Ishikawa (cell line): ENCODE data around the gene CMTM1.

Source experiments
- CEBPB ChIP-seq: IDR thresholded peaks from 2 replicates; pipeline ENCODE4 v1.6.1; 2012
- CREB1 ChIP-seq: IDR thresholded peaks from 2 replicates; pipeline ENCODE4 v1.6.1; 2012; ENCODE audit warnings: low read depth
- EGR1 ChIP-seq: IDR thresholded peaks from 2 replicates; pipeline ENCODE4 v1.6.1; 2012
- EP300 ChIP-seq: IDR thresholded peaks from 2 replicates; pipeline ENCODE4 v1.6.1; 2012; ENCODE audit warnings: borderline replicate concordance
- FOXM1 ChIP-seq: IDR thresholded peaks from 2 replicates; pipeline ENCODE4 v1.6.1; 2012; ENCODE audit warnings: low read depth, borderline replicate concordance
- NFIC ChIP-seq: IDR thresholded peaks from 2 replicates; pipeline ENCODE4 v1.6.1; 2012
- RAD21 ChIP-seq: IDR thresholded peaks from 2 replicates; pipeline ENCODE4 v1.6.1; 2012; ENCODE audit warnings: low read depth
- TAF1 ChIP-seq: IDR thresholded peaks from 2 replicates; pipeline ENCODE4 v1.6.1; 2012; ENCODE audit warnings: low read depth, mild to moderate bottlenecking
- TCF12 ChIP-seq: IDR thresholded peaks from 2 replicates; pipeline ENCODE4 v1.6.1; 2012; ENCODE audit warnings: low read depth
- TEAD4 ChIP-seq: IDR thresholded peaks from 2 replicates; pipeline ENCODE4 v1.6.1; 2012
- USF1 ChIP-seq: IDR thresholded peaks from 2 replicates; pipeline ENCODE4 v1.6.1; 2012
- YY1 ChIP-seq: IDR thresholded peaks from 2 replicates; pipeline ENCODE4 v1.6.1; 2012; ENCODE audit warnings: low read depth
- ZBTB7A ChIP-seq: IDR thresholded peaks from 2 replicates; pipeline ENCODE4 v1.6.1; 2012; ENCODE audit warnings: low read depth
- TF ChIP-seq, protein P1 (sequence below): IDR thresholded peaks from 2 replicates; pipeline ENCODE4 v1.6.1; 2012; ENCODE audit warnings: low read depth, mild to moderate bottlenecking
- TF ChIP-seq, protein P2 (sequence below): IDR thresholded peaks from 2 replicates; pipeline ENCODE4 v1.6.1; 2012

Gene CMTM1

DNA sequence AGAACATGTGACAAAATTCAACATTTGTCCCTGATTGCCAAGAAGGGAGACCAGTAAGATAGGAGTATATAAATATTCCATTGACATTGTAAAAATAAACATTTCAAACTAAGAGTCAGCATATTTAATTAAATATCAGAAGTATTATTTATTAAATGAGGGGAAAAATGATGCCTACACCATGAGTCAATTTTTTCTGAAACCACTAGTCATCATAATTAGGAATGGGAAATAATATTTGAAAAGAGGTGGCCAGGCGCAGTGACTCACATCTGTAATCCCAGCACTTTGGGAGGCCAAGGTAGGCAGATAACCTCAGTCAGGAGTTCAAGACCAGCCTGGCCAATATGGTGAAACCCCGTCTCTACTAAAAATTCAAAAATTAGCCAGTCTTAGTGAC is 2.1 kb downstream of the CMTM1 start:
- TF ChIP-seq, protein P1, sequence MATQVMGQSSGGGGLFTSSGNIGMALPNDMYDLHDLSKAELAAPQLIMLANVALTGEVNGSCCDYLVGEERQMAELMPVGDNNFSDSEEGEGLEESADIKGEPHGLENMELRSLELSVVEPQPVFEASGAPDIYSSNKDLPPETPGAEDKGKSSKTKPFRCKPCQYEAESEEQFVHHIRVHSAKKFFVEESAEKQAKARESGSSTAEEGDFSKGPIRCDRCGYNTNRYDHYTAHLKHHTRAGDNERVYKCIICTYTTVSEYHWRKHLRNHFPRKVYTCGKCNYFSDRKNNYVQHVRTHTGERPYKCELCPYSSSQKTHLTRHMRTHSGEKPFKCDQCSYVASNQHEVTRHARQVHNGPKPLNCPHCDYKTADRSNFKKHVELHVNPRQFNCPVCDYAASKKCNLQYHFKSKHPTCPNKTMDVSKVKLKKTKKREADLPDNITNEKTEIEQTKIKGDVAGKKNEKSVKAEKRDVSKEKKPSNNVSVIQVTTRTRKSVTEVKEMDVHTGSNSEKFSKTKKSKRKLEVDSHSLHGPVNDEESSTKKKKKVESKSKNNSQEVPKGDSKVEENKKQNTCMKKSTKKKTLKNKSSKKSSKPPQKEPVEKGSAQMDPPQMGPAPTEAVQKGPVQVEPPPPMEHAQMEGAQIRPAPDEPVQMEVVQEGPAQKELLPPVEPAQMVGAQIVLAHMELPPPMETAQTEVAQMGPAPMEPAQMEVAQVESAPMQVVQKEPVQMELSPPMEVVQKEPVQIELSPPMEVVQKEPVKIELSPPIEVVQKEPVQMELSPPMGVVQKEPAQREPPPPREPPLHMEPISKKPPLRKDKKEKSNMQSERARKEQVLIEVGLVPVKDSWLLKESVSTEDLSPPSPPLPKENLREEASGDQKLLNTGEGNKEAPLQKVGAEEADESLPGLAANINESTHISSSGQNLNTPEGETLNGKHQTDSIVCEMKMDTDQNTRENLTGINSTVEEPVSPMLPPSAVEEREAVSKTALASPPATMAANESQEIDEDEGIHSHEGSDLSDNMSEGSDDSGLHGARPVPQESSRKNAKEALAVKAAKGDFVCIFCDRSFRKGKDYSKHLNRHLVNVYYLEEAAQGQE = no peak
- TF ChIP-seq CEBPB (no peak), TEAD4 (no peak), EGR1 (no peak)
- TF ChIP-seq, protein P2, sequence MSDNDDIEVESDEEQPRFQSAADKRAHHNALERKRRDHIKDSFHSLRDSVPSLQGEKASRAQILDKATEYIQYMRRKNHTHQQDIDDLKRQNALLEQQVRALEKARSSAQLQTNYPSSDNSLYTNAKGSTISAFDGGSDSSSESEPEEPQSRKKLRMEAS = no peak

DNA sequence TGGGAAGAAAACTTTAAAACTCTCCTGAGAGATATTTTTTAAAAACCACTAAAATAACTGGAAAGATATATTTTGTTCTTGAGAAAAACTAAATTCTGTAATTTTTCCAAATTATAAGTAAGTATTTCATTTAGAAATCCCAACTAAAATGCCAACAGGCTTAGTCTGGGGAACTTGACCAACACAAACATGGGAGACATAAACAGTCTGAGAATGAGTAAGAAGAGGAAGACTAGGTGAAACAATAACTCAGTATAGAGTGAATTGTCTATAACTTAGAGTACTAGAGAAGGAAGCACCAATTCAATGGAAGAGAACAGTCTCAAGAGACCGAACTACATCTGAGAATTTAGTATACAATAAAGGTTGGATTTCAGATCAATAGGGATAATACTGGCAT is 2.9 kb downstream of the CMTM1 start:
- TF ChIP-seq USF1 (no peak), NFIC (no peak), YY1 (no peak), ZBTB7A (no peak), EP300 (no peak), TEAD4 (no peak), EGR1 (no peak), CREB1 (no peak), FOXM1 (no peak), TCF12 (no peak), TAF1 (no peak), CEBPB (no peak), RAD21 (no peak)
- TF ChIP-seq, protein P1 = no peak
- TF ChIP-seq, protein P2 = no peak

DNA sequence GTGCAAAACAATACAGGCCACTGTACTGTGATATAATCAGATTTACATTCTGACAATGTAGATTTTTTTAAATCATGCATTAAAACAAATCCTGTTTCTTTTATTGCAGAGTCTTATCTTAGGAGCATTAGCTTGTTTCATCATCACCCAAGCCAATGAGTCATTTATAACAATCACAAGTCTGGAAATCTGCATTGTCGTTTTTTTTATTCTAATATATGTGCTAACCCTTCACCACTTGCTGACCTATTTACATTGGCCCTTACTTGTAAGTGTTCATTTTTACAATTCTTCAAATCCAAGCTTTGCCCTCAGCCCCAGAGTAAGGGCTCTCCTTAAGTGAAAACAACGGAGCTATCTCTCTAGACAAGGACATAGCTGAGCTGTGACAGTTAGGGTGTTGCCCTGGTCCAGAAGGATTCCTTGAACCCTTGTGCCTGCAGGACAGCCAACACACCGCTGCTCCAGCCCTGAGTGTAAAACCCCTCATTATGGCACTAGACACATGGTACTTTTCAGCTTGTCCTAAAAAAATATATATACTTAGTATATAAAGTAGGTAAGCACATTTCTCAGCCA is 3.7 kb downstream of the CMTM1 start:
- TF ChIP-seq TAF1 (no peak), CEBPB (0 out of 2 replicates have a peak, but pooled peaks have one; percentile 8)

DNA sequence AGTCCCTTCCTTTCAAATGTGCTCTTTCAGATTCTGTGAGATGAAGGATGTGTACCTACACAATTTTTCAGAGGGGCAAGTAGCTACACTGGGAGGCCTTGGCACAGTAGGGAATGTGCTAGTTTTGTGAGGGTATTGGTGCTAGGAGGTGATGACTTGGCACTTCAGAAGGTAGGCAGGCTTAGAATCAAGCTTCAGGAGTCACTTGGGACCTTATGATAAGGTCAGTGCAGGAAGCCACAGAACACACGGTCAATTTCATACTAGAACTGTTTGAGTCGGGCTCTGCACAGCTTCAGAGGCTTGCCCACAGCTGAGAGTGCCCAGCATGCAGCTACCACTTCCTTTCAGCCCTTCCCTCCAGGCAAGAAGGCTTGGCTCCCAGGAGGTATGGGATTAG is 6.1 kb downstream of the CMTM1 start:
- TF ChIP-seq CEBPB (no peak), TAF1 (no peak), USF1 (no peak), NFIC (no peak), EP300 (no peak), CREB1 (no peak), ZBTB7A (no peak), TCF12 (no peak), FOXM1 (no peak), TEAD4 (no peak), EGR1 (no peak)
- TF ChIP-seq, protein P1 = no peak
- TF ChIP-seq, protein P2 = no peak

DNA sequence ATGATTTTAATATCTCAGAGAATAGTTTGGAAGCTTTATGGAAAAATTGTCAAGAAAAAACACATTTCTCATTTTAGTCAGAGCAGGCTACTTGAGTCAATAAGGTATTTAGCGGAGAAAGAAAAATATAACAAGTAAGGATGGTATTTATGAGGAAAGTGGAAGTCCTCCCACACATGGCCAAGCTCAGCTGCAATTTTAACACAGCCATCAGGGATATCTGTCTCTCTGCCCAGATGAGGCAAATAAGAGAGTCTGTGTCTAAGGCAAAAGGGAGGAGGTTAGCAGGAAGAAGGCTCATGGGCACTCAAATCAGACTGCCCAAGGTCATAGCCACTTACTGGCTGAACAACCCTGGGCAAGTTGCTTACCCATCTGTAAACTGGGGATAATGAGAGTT is 7.8 kb downstream of the CMTM1 start:
- TF ChIP-seq ZBTB7A = no peak
- TF ChIP-seq, protein P2 = no peak
- no peak for TF ChIP-seq EGR1
- TF ChIP-seq EP300 = no peak
- no peak for TF ChIP-seq RAD21
